HG02973 (cell line): ENCODE results near the gene TSPAN18.

Source experiments
- ATAC-seq: cut with Tn5 transposase; IDR thresholded peaks from one replicate; pipeline ENCODE4 v1.9.1; 2021; ENCODE audit warnings: moderate library complexity; ENCODE audit not compliant: unreplicated experiment

TSPAN18 gene

GRCh38 chr11:44910591-44910990 lies 183.8 kb downstream of the TSPAN18 start:
- no peak for ATAC-seq

- no peak for ATAC-seq
Measured at GRCh38 chr11:44911029-44911814, 184.5 kb downstream of the TSPAN18 start.

GRCh38 chr11:44912270-44912987 lies 185.7 kb downstream of the TSPAN18 start:
- ATAC-seq = no peak

GRCh38 chr11:44913502-44913901 lies 186.7 kb downstream of the TSPAN18 start:
- ATAC-seq = no peak

- no peak for ATAC-seq
Measured at GRCh38 chr11:44914105-44914504, 187.3 kb downstream of the TSPAN18 start.

GRCh38 chr11:44915004-44915403 lies 188.2 kb downstream of the TSPAN18 start:
- ATAC-seq = no peak

GRCh38 chr11:44915621-44916020 lies 188.9 kb downstream of the TSPAN18 start:
- ATAC-seq = no peak

- ATAC-seq = no peak
Measured at GRCh38 chr11:44916331-44916730, 189.6 kb downstream of the TSPAN18 start.

- ATAC-seq = no peak
Measured at GRCh38 chr11:44916801-44917385, 190.1 kb downstream of the TSPAN18 start.

GRCh38 chr11:44917741-44918140 lies 191.0 kb downstream of the TSPAN18 start:
- no peak for ATAC-seq

GRCh38 chr11:44920451-44920850 lies 193.7 kb downstream of the TSPAN18 start:
- ATAC-seq = no peak

- no peak for ATAC-seq
Measured at GRCh38 chr11:44923115-44923514, 196.4 kb downstream of the TSPAN18 start.

- ATAC-seq = no peak
Measured at GRCh38 chr11:44923806-44924205, 197.0 kb downstream of the TSPAN18 start.

GRCh38 chr11:44926036-44926435 lies 199.3 kb downstream of the TSPAN18 start:
- no peak for ATAC-seq

GRCh38 chr11:44927174-44927661 lies 200.5 kb downstream of the TSPAN18 start:
- no peak for ATAC-seq

GRCh38 chr11:44928144-44928543 lies 201.4 kb downstream of the TSPAN18 start:
- ATAC-seq = no peak

- no peak for ATAC-seq
Measured at GRCh38 chr11:44928816-44929215, 202.1 kb downstream of the TSPAN18 start.

GRCh38 chr11:44930588-44931302 lies 204.0 kb downstream of the TSPAN18 start:
- ATAC-seq = no peak

GRCh38 chr11:44931466-44931865 lies 204.7 kb downstream of the TSPAN18 start:
- ATAC-seq = no peak

- no peak for ATAC-seq
Measured at GRCh38 chr11:44934110-44934509, 207.3 kb downstream of the TSPAN18 start.

GRCh38 chr11:44934735-44935250 lies 208.0 kb downstream of the TSPAN18 start:
- no peak for ATAC-seq
